Breast epithelium (tissue), 3 donors: ENCODE data around the gene SYTL1.

ENCODE experiments used
- POLR2A ChIP-seq: fragments of 450-650 bp; IDR thresholded peaks from one replicate; pipeline ENCODE4 v1.6.1; 2016; ENCODE audit warnings: antibody characterized with exemption, mild to moderate bottlenecking, moderate library complexity
- POLR2AphosphoS5 ChIP-seq, 3 donors: sonication (generic); formaldehyde crosslinking; IDR thresholded peaks; one replicate each; pipeline ENCODE4 v1.6.1; 2017; ENCODE audit warnings: antibody characterized with exemption in 3 of 3
- TF ChIP-seq, protein P1 (sequence below), 3 donors: fragments of 450-650 bp; IDR thresholded peaks; one replicate each; pipeline ENCODE4 v1.5.1; 2016 to 2017; ENCODE audit warnings: antibody characterized with exemption in 3 of 3, mild to moderate bottlenecking in 3 of 3, moderate library complexity in 3 of 3

DNA sequence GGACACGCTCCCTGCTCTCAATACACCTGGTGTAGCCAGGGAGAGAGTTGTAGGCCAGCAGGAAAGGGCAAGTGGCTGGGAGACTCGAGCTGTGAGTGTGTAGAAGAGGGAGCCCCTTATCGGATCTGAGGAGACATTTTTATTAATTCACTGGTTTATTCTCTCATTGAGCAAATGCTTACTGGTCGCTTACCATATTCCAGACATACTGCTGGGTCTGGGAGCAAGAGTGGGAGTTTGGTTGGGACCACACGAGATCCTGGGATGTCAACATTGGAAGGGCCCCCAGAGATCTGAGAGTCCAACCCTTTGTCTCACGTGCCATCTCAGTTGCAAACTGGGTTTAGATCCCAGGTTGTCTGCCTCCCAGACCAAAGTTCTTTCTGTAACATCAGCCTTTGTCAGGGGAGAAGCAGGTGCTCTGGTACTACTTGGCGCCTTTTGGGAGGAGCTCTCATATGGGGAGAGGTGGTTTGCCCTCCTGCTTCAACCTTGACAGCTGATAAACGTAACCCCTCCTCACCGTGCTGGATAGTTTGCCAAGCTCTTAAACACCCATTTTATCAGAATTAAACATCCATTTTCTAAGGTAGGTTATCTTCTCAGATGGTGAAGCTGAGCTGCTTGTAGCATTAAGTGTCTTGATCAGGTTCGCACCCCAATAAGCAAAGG, 19.1 kb upstream of the SYTL1 start:
- TF ChIP-seq, protein P1, sequence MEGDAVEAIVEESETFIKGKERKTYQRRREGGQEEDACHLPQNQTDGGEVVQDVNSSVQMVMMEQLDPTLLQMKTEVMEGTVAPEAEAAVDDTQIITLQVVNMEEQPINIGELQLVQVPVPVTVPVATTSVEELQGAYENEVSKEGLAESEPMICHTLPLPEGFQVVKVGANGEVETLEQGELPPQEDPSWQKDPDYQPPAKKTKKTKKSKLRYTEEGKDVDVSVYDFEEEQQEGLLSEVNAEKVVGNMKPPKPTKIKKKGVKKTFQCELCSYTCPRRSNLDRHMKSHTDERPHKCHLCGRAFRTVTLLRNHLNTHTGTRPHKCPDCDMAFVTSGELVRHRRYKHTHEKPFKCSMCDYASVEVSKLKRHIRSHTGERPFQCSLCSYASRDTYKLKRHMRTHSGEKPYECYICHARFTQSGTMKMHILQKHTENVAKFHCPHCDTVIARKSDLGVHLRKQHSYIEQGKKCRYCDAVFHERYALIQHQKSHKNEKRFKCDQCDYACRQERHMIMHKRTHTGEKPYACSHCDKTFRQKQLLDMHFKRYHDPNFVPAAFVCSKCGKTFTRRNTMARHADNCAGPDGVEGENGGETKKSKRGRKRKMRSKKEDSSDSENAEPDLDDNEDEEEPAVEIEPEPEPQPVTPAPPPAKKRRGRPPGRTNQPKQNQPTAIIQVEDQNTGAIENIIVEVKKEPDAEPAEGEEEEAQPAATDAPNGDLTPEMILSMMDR (IDR thresholded peaks at IDR 0.05) = no peak
- TF ChIP-seq POLR2AphosphoS5 (IDR thresholded peaks at IDR 0.05) (no peak), POLR2A (no peak)
